HepG2 (cell line): ENCODE results near the gene TGM6. TPM values are rescaled to one million over a fixed set of nuclear protein-coding genes. Genes with fewer than 3 reads are reported as not detected.
A peak's percentile ranks its signal among the peaks of the same experiment; 100 is the strongest.

ENCODE experiments used
- ATAC-seq: fragments of 200-7000 bp; cut with Tn5 transposase; 3 replicates; pipeline ENCODE4 v1.9.1; 2020; ENCODE audit warnings: mild to moderate bottlenecking, moderate library complexity
- BruUV-seq: library from RNA; stranded (reverse); fragments of 400-500 nt; replicated peaks from 2 replicates; lab custom pipeline; 2021; lab: Mats Ljungman, UMichigan
- CTCF ChIA-PET: fragments of 300-600 bp; formaldehyde crosslinking; extraction: SDS; loops from one replicate; lab custom pipeline; 2021; ENCODE audit warnings: low total read pairs, inconsistent platforms, low intra/inter-chr PET ratio; lab: Yijun Ruan, JAX
- POLR2A ChIA-PET: fragments of 350-600 bp; sonication (Branson Sonifier 250); formaldehyde crosslinking; loops from one replicate; lab custom pipeline; 2020; ENCODE audit warnings: antibody characterized with exemption, inconsistent platforms; lab: Yijun Ruan, JAX
- DNase-seq: peaks from one replicate; pipeline ENCODE4 v3.0.0-alpha.2; 2015; ENCODE audit warnings: low spot score
- FAIRE-seq: peaks from 3 replicates; lab custom pipeline; 2011; peaks lifted over from hg19 to GRCh38; lab: Jason Lieb, UNC
- H2AFZ ChIP-seq: one replicate; pipeline ENCODE4 v1.6.1; 2011; ENCODE audit warnings: low read length, inconsistent platforms
- H3K27ac ChIP-seq: fragments of 300-600 bp; 3 replicates; pipeline ENCODE4 v1.8.0; 2011; ENCODE audit warnings: mixed run types, mild to moderate bottlenecking, mixed read lengths, low read length, inconsistent platforms; ENCODE audit not compliant: insufficient read depth; ENCODE audit errors: extremely low read length
- H3K27me3 ChIP-seq, 2 experiments: fragments of 200-600 bp in 1 of 2; 2 replicates in 1 of 2; 3 replicates in 1 of 2; pipeline versions ENCODE4 v1.6.0 to v1.8.0; 2011; ENCODE audit warnings: low read length in 2 of 2, mild to moderate bottlenecking in 2 of 2, moderate library complexity in 2 of 2, inconsistent platforms in 1 of 2; ENCODE audit not compliant: insufficient read depth in 2 of 2, control insufficient read depth in 1 of 2
- H3K36me3 ChIP-seq, 2 experiments: fragments of 200-600 bp in 1 of 2; replicated peaks in 1 of 2; 2 replicates in 1 of 2; 3 replicates in 1 of 2; pipeline versions ENCODE4 v1.5.1 to v1.8.0; 2011; ENCODE audit warnings: low read length in 2 of 2, inconsistent platforms in 1 of 2; ENCODE audit not compliant: insufficient read depth in 2 of 2, control insufficient read depth in 1 of 2
- H3K4me1 ChIP-seq: 2 replicates; pipeline ENCODE4 v1.5.1; 2012; ENCODE audit warnings: low read length, inconsistent platforms; ENCODE audit not compliant: insufficient read depth
- H3K4me2 ChIP-seq: 2 replicates; pipeline ENCODE4 v1.6.0; 2011; ENCODE audit warnings: low read depth, low read length, inconsistent platforms
- H3K4me3 ChIP-seq, 3 experiments: fragments of 200-600 bp in 1 of 3; sonication (generic), shearing (Covaris generic) in 1 of 3; replicated peaks in 1 of 3; 2 replicates each; pipeline ENCODE4 v1.5.1; 2011 to 2016; ENCODE audit warnings: low read length in 3 of 3, inconsistent platforms in 2 of 3, low read depth in 2 of 3, mild to moderate bottlenecking in 2 of 3, control low read depth in 1 of 3, mixed read lengths in 1 of 3; ENCODE audit not compliant: insufficient read depth in 1 of 3
- H3K79me2 ChIP-seq: one replicate; pipeline ENCODE4 v1.6.1; 2011; ENCODE audit warnings: low read length, inconsistent platforms; ENCODE audit not compliant: insufficient read depth
- H3K9ac ChIP-seq: 2 replicates; pipeline ENCODE4 v1.6.0; 2011; ENCODE audit warnings: mild to moderate bottlenecking, low read depth, low read length, inconsistent platforms; ENCODE audit not compliant: insufficient read depth
- H3K9me3 ChIP-seq: 2 replicates; pipeline ENCODE4 v1.5.1; 2012; ENCODE audit warnings: mild to moderate bottlenecking, low read length
- H4K20me1 ChIP-seq: 2 replicates; pipeline ENCODE4 v1.6.0; 2011; ENCODE audit warnings: inconsistent platforms, mild to moderate bottlenecking, low read length, moderate library complexity; ENCODE audit not compliant: insufficient read depth
- ATM ChIP-seq: fragments of 450-650 bp; IDR thresholded peaks from 2 replicates; pipeline ENCODE4 v1.7.1; 2017; ENCODE audit warnings: mild to moderate bottlenecking, borderline replicate concordance
- BCLAF1 ChIP-seq: fragments of 450-650 bp; IDR thresholded peaks from 2 replicates; pipeline ENCODE4 v1.6.1; 2017; ENCODE audit warnings: mild to moderate bottlenecking
- HNRNPUL1 ChIP-seq: fragments of 200-400 bp; formaldehyde crosslinking; IDR thresholded peaks from 2 replicates; pipeline ENCODE4 v1.6.1; 2017; ENCODE audit warnings: low read depth, mild to moderate bottlenecking, low read length, moderate library complexity
- MXI1 ChIP-seq: IDR thresholded peaks from 3 replicates; pipeline ENCODE4 v1.6.1; 2012; ENCODE audit warnings: low read depth, low read length, inconsistent platforms, borderline replicate concordance
- TAF15 ChIP-seq: fragments of 200-400 bp; formaldehyde crosslinking; IDR thresholded peaks from one replicate; pipeline ENCODE4 v1.6.1; 2018; ENCODE audit warnings: mild to moderate bottlenecking, low read depth, low read length; ENCODE audit not compliant: poor library complexity, severe bottlenecking
- ZBTB14 ChIP-seq: sonication (generic); formaldehyde crosslinking; IDR thresholded peaks from 2 replicates; pipeline ENCODE4 v1.4.0; 2020; ENCODE audit warnings: missing genetic modification reagents
- ZFP37 ChIP-seq: sonication (generic); formaldehyde crosslinking; IDR thresholded peaks from 2 replicates; pipeline ENCODE4 v1.4.0; 2020; ENCODE audit warnings: missing genetic modification reagents, borderline replicate concordance
- ZFP90 ChIP-seq: sonication (generic); formaldehyde crosslinking; IDR thresholded peaks from 2 replicates; pipeline ENCODE4 v1.8.0; 2022; ENCODE audit warnings: missing genetic modification reagents, mild to moderate bottlenecking, inconsistent platforms, borderline replicate concordance
- ZNF484 ChIP-seq: sonication (generic); formaldehyde crosslinking; IDR thresholded peaks from 2 replicates; pipeline ENCODE4 v1.5.1; 2020; ENCODE audit warnings: mild to moderate bottlenecking, low read depth, missing genetic modification reagents, borderline replicate concordance
- ZNF496 ChIP-seq: sonication (generic); formaldehyde crosslinking; IDR thresholded peaks from 2 replicates; pipeline ENCODE4 v1.8.1; 2023; ENCODE audit warnings: mild to moderate bottlenecking, moderate library complexity, missing genetic modification reagents; ENCODE audit not compliant: insufficient replicate concordance
- ZNF547 ChIP-seq: sonication (generic); formaldehyde crosslinking; IDR thresholded peaks from 2 replicates; pipeline ENCODE4 v1.5.1; 2020; ENCODE audit warnings: mild to moderate bottlenecking, missing genetic modification reagents
- ZNF605 ChIP-seq: sonication (generic); formaldehyde crosslinking; IDR thresholded peaks from 2 replicates; pipeline ENCODE4 v1.8.0; 2022; ENCODE audit warnings: mild to moderate bottlenecking, missing genetic modification reagents
- ZNF792 ChIP-seq: IDR thresholded peaks from 2 replicates; pipeline ENCODE4 v1.6.1; 2016
- WGBS: methylation state at CpG from one replicate; pipeline ENCODE4 v1.1.6; 2017; ENCODE audit warnings: low lambda C conversion rate; 5-methylcytosine and 5-hydroxymethylcytosine counted together
- in situ Hi-C: cut with HindIII; loops from 2 replicates; pipeline ENCODE4 v1.10.0; 2017; ENCODE audit warnings: low pct_unique_long_range_greater_than_20kb; ENCODE audit not compliant: extremely low pct_ligation_motif_present
- intact Hi-C: fragments of 100-400 bp; cut with micrococcal nuclease; formaldehyde crosslinking; loops from one replicate; pipeline ENCODE4 v1.10.0; 2022; ENCODE audit not compliant: unreplicated experiment
- polyA plus RNA-seq, 8 experiments: library from polyadenylated mRNA; depleted of rRNA in 3 of 8; stranded (reverse) in 7 of 8; unstranded in 1 of 8; fragments of >200 nt; fragmentation: Illumina TruSeq in 4 of 8; extraction: Trizol in 4 of 8; gene quantifications; 2 replicates each; pipeline versions ENCODE4 v1.2.1 to v1.2.3, GENCODE V29; 2011 to 2016; ENCODE audit warnings: low read depth in 4 of 8, missing spikeins in 1 of 8, mixed read lengths in 1 of 8; ENCODE audit not compliant: insufficient read depth in 1 of 8
- total RNA-seq, 5 experiments: library from RNA; depleted of rRNA; stranded (reverse); fragments of >200 nt; fragmentation: Illumina TruSeq; extraction: Trizol; gene quantifications; 2 replicates each; pipeline ENCODE4 v1.2.3, GENCODE V29; 2016; ENCODE audit warnings: low read depth in 1 of 5

The TGM6 gene
- total and polyA plus RNA-seq, 2 of the 13 experiments (the other 11 are each of a cell fraction or from before 2014, with no cell fraction given) = not detected

DNA sequence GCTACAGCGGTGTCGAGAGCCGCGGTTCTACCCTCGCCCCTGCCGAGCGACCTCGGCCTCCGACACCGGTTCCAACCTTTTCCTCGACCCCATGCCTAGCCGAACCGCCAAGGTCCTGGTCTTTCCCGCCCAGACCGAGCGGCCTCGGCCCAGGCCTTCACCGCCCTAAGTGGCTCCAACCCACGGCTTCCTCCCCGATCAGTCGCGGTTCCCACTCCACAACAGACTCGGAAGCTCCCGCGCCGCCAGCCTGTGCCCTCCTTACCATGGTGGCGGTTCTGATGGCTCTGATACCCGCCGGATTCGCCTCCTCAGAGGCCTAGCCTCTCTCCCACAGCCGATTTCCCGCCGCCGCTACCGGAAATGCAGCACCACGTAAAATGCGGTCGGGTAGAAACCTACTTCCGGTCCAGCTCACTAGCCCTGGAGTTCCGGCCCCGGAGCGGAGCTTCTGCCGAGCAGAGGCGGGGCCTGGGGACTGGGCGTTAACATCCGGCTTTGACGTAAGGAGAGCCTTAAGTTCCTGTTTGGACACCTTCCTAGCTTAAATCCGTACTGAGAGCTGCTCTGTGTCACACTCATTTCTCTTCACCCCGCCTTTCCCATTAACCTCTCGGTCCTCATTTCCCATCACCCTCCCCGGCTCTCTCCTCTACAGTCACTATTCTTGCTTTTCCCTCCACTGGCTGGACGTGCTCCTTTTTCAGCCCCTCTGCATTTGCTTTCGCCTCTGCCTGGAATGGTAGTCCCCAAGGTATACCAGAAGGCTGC is 89.9 kb downstream of the TGM6 start, which contains the start of gene SNRPB:
Gene SNRPB, minus strand, starts transcription at position 367 of the 771 bp plus-strand sequence. Its CDS starts 99 bp downstream, at position 268.
- intact Hi-C loops = loop anchor here (1.0 to 2.0 kb wide), 2 partner anchors 16 to 38 kb away; partner anchors contain the start of gene ZNF343
- no TSS peak for BruUV-seq
- Histone ChIP-seq H4K20me1 (peaks cover 44% of the 10 kb centered on the region), H3K27ac (peak within 1 kb of the TSS; percentile 89), H3K36me3 (peaks cover 20 to 28% of the 10 kb centered on the region in 2 experiments), H3K4me3 (peak within 1 kb of the TSS; percentile 89 to 93 (median 90)), H3K79me2 (peaks cover 50% of the 10 kb centered on the region), H3K27me3 (no peaks in the 10 kb centered on the region; a peak in 1 of 5 replicates), H3K9ac (peak within 1 kb of the TSS; percentile 93), H3K9me3 (no peaks in the 10 kb centered on the region), H3K4me2 (peak within 1 kb of the TSS; percentile 95), H2AFZ (peak within 1 kb of the TSS; percentile 59), H3K4me1 (peaks cover 52% of the 10 kb centered on the region)
- peak; percentile 98 for ATAC-seq
- in situ Hi-C loops = no loop called here
- DNase-seq = peak; percentile 99
- WGBS = 1% methylated on average over 53 of the region's 53 CpGs
- ChIA-PET CTCF (no interaction called here), POLR2A (interaction anchor here (0.7 to 3.4 kb wide), 30 partner anchors 9 to 1825 kb away, joined by 3 to 34 read pairs (median 6); partner anchors contain the start of genes FKBP1A, IDH3B, NOP56 and PSMF1)
- FAIRE-seq = peak; percentile 99
- TF ChIP-seq ZFP37 (CRISPR knock-in tag) (peak; percentile 98), ZNF484 (CRISPR knock-in tag) (0 out of 2 replicates have a peak, but pooled peaks have one; percentile 58), ZNF605 (CRISPR knock-in tag) (peak; percentile 100), ZBTB14 (CRISPR knock-in tag) (peak; percentile 58), MXI1 (peak; percentile 81), HNRNPUL1 (no peak), ZNF792 (peak; percentile 99), ATM (peak; percentile 15; the same call in 1 of the 2 replicates), TAF15 (peak; percentile 82), ZNF547 (CRISPR knock-in tag) (peak; percentile 100), ZFP90 (peak; percentile 99), ZNF496 (no peak), BCLAF1 (no peak)
